ENCODE data around the gene MSRB3.

DNA sequence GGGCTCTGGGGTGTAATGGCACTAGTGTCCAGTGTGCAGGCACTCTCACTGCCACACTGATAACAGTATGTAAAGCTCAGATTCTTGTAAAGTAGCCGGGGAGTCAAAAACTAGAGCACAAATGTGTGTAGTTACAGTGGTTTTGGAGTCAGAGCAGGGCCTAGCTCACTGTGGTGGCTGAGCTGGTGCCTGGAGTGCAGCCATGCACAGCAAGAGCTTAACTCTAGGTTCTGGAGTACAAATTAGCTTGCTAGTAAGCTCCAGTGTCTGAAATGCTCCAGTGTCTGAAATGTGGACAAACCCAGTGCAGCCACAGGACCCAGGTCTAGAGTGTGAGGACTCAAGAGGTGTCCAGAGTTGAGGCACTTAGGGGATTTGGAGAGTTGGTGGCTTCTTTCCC, 149.2 kb downstream of the MSRB3 start:
- TF ChIP-seq, protein P1, sequence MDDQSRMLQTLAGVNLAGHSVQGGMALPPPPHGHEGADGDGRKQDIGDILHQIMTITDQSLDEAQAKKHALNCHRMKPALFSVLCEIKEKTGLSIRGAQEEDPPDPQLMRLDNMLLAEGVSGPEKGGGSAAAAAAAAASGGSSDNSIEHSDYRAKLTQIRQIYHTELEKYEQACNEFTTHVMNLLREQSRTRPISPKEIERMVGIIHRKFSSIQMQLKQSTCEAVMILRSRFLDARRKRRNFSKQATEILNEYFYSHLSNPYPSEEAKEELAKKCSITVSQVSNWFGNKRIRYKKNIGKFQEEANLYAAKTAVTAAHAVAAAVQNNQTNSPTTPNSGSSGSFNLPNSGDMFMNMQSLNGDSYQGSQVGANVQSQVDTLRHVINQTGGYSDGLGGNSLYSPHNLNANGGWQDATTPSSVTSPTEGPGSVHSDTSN (IDR thresholded peaks at IDR 0.05; ENCODE audit: insufficient replicate concordance, low read depth, low read length), result no peak
- TF ChIP-seq RB1 (IDR thresholded peaks at IDR 0.05; ENCODE audit: borderline replicate concordance) (no peak), HCFC1 (IDR thresholded peaks at IDR 0.05; ENCODE audit: low read length) (no peak), CUX1 (IDR thresholded peaks at IDR 0.05; ENCODE audit: insufficient replicate concordance, low read depth, low read length) (no peak), EZH2 (IDR thresholded peaks at IDR 0.05; ENCODE audit: borderline replicate concordance, control insufficient read depth, low read depth, low read length) (no peak), EGR1 (IDR thresholded peaks at IDR 0.05; ENCODE audit: borderline replicate concordance in 1 of 2, low read depth in 2 of 2, low read length in 2 of 2) (no peak), SMC3 (IDR thresholded peaks at IDR 0.05; ENCODE audit: borderline replicate concordance, low read length) (no peak), POLR2A (IDR thresholded peaks at IDR 0.05; ENCODE audit: low read depth, low read length) (no peak)
- TF ChIP-seq, protein P2, sequence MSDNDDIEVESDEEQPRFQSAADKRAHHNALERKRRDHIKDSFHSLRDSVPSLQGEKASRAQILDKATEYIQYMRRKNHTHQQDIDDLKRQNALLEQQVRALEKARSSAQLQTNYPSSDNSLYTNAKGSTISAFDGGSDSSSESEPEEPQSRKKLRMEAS (IDR thresholded peaks at IDR 0.05; ENCODE audit: low read depth, low read length), result no peak

Data from GM12878 (cell line).